CD4-positive, alpha-beta memory T cell (primary cell): ENCODE measurements around the gene KNL1. TPM values are rescaled to one million over a fixed set of nuclear protein-coding genes. Genes with fewer than 3 reads are reported as not detected.
"Not testable (repeated sequence)": the region's sequence is repeated elsewhere in the genome, so short reads cannot be mapped to it uniquely, and the experiment has no call there.

Experiments
- CTCF ChIA-PET: fragments of 350-600 bp; sonication (Branson Sonifier 250); formaldehyde crosslinking; loops from one replicate; lab custom pipeline; 2021; ENCODE audit warnings: inconsistent platforms; ENCODE audit not compliant: partially characterized antibody; lab: Charles Lee
- POLR2A ChIA-PET: fragments of 350-600 bp; sonication (Branson Sonifier 250); formaldehyde crosslinking; loops from one replicate; lab custom pipeline; 2021; ENCODE audit not compliant: partially characterized antibody; lab: Charles Lee
- DNase-seq, 5 donors: peaks; one replicate each; pipeline versions ENCODE4 v3.0.0 to v3.0.0-alpha.2; 2020 to 2022; ENCODE audit warnings: mixed read lengths in 1 of 5
- H3K27ac ChIP-seq: one replicate; pipeline ENCODE4 v1.7.0; 2013; ENCODE audit warnings: low read depth, low read length
- H3K27me3 ChIP-seq: 2 replicates; pipeline ENCODE4 v1.7.0; 2013; ENCODE audit warnings: mild to moderate bottlenecking, low read length, moderate library complexity; ENCODE audit not compliant: insufficient read depth
- H3K36me3 ChIP-seq: 2 replicates; pipeline ENCODE4 v1.7.0; 2013; ENCODE audit warnings: mild to moderate bottlenecking, low read length, moderate library complexity; ENCODE audit not compliant: insufficient read depth
- H3K4me1 ChIP-seq: 2 replicates; pipeline ENCODE4 v1.7.0; 2013; ENCODE audit warnings: mild to moderate bottlenecking, low read length, moderate library complexity; ENCODE audit not compliant: insufficient read depth
- H3K4me3 ChIP-seq, 2 donors: one replicate each; pipeline ENCODE4 v1.7.0; 2013; ENCODE audit warnings: low read length in 2 of 2, mild to moderate bottlenecking in 1 of 2
- H3K9me3 ChIP-seq, 2 donors: one replicate each; pipeline ENCODE4 v1.7.0; 2013; ENCODE audit warnings: low read length in 2 of 2, control low read depth in 1 of 2; ENCODE audit not compliant: control insufficient read depth in 1 of 2
- H3K27ac Mint-ChIP-seq, 7 donors: one replicate each; pipeline ENCODE4 v1.8.0; 2020 to 2021; ENCODE audit warnings: mixed read lengths in 7 of 7, mild to moderate bottlenecking in 6 of 7, inconsistent platforms in 3 of 7, moderate library complexity in 3 of 7
- H3K27me3 Mint-ChIP-seq, 2 donors: one replicate each; pipeline ENCODE4 v1.8.0; 2020 to 2021; ENCODE audit warnings: mixed read lengths in 2 of 2
- H3K36me3 Mint-ChIP-seq, 2 donors: one replicate each; pipeline ENCODE4 v1.8.0; 2020 to 2021; ENCODE audit warnings: mixed read lengths in 2 of 2, inconsistent platforms in 1 of 2, mild to moderate bottlenecking in 1 of 2
- H3K4me1 Mint-ChIP-seq, 4 donors: one replicate each; pipeline ENCODE4 v1.8.0; 2020 to 2021; ENCODE audit warnings: mixed read lengths in 4 of 4, mild to moderate bottlenecking in 1 of 4
- H3K4me3 Mint-ChIP-seq, 8 donors: one replicate each; pipeline ENCODE4 v1.8.0; 2020 to 2021; ENCODE audit warnings: mixed read lengths in 8 of 8, mild to moderate bottlenecking in 7 of 8, moderate library complexity in 6 of 8, inconsistent platforms in 3 of 8
- H3K9me3 Mint-ChIP-seq, 8 donors: one replicate each; pipeline ENCODE4 v1.8.0; 2020 to 2021; ENCODE audit warnings: mixed read lengths in 8 of 8, mild to moderate bottlenecking in 5 of 8, inconsistent platforms in 3 of 8, moderate library complexity in 1 of 8
- intact Hi-C: fragments of 100-400 bp; cut with micrococcal nuclease; formaldehyde crosslinking; loops from one replicate; pipeline ENCODE4 v1.15.1; 2023
- polyA plus RNA-seq, 2 donors: library from polyadenylated mRNA; unstranded; fragments of 300-500 nt; fragmentation: Illumina TruSeq; gene quantifications; one replicate each; pipeline ENCODE4 v1.2.3, GENCODE V29; 2021
- total RNA-seq, 2 experiments: library from RNA; stranded (reverse); gene quantifications; one replicate each; pipeline ENCODE4 v1.2.3, GENCODE V29; 2021

Gene KNL1
- total and polyA plus RNA-seq, 4 experiments from 2014 or later = 0.10 to 1.2 (median 0.99) TPM; not detected in 1

GRCh38 chr15:40647523-40647922, 53.5 kb downstream of the KNL1 start:
- no peaks in the 10 kb centered on the region for H3K9me3 ChIP-seq
- H3K36me3 ChIP-seq = no peaks in the 10 kb centered on the region
- Mint-ChIP-seq H3K36me3 (no peaks in the 10 kb centered on the region), H3K4me3 (no peak overlapping the region), H3K4me1 (peaks cover 0 to 2% (median 0%) of the 10 kb centered on the region in 4 donors), H3K27ac (no peak overlapping the region), H3K9me3 (no peaks in the 10 kb centered on the region), H3K27me3 (no peaks in the 10 kb centered on the region)
- DNase-seq = no peak
- CTCF ChIA-PET = interaction anchor here (1.0 kb wide), 1 partner anchor 210 kb away, joined by 3 read pairs; no protein-coding TSS in a partner anchor
- no peak overlapping the region for H3K27ac ChIP-seq
- intact Hi-C loops = no loop called here
- H3K4me3 ChIP-seq = no peak overlapping the region
- POLR2A ChIA-PET = interaction anchor here (1.6 kb wide), 1 partner anchor 47 kb away, joined by 5 read pairs; the partner anchor contains the start of gene RAD51
- no peaks in the 10 kb centered on the region for H3K27me3 ChIP-seq
- no peaks in the 10 kb centered on the region for H3K4me1 ChIP-seq

GRCh38 chr15:40650479-40650878, 56.4 kb downstream of the KNL1 start:
- intact Hi-C loops = no loop called here
- POLR2A ChIA-PET = no interaction called here
- no peaks in the 10 kb centered on the region for H3K27me3 Mint-ChIP-seq
- H3K4me1 ChIP-seq = no peaks in the 10 kb centered on the region
- H3K27ac Mint-ChIP-seq = no peak overlapping the region
- H3K4me3 ChIP-seq = no peak overlapping the region
- H3K27ac ChIP-seq = no peak overlapping the region
- H3K9me3 Mint-ChIP-seq = no peaks in the 10 kb centered on the region
- H3K27me3 ChIP-seq = no peaks in the 10 kb centered on the region
- H3K36me3 Mint-ChIP-seq = no peaks in the 10 kb centered on the region
- H3K4me3 Mint-ChIP-seq = no peak overlapping the region
- peaks cover 0 to 2% (median 0%) of the 10 kb centered on the region in 4 donors for H3K4me1 Mint-ChIP-seq
- no peak for DNase-seq
- H3K36me3 ChIP-seq = no peaks in the 10 kb centered on the region
- no peaks in the 10 kb centered on the region for H3K9me3 ChIP-seq
- CTCF ChIA-PET = interaction anchor here (1.0 kb wide), 1 partner anchor 132 kb away, joined by 3 read pairs; no protein-coding TSS in a partner anchor

- Histone ChIP-seq H3K27me3 (no peaks in the 10 kb centered on the region), H3K4me3 (no peak overlapping the region), H3K9me3 (no peaks in the 10 kb centered on the region), H3K27ac (no peak overlapping the region), H3K36me3 (no peaks in the 10 kb centered on the region), H3K4me1 (no peaks in the 10 kb centered on the region)
- ChIA-PET CTCF (no interaction called here), POLR2A (no interaction called here)
- no peaks in the 10 kb centered on the region for H3K4me1 Mint-ChIP-seq
- H3K27me3 Mint-ChIP-seq = no peaks in the 10 kb centered on the region
- no peak for DNase-seq
- no peaks in the 10 kb centered on the region for H3K9me3 Mint-ChIP-seq
- no peaks in the 10 kb centered on the region for H3K36me3 Mint-ChIP-seq
- intact Hi-C loops = no loop called here
- H3K27ac Mint-ChIP-seq = no peak overlapping the region
- no peak overlapping the region for H3K4me3 Mint-ChIP-seq
Observed at GRCh38 chr15:40660686-40661085, 66.6 kb downstream of the KNL1 start.

GRCh38 chr15:40664909-40665308, 70.9 kb downstream of the KNL1 start:
- H3K36me3 ChIP-seq = no peaks in the 10 kb centered on the region
- Mint-ChIP-seq H3K9me3 (no peaks in the 10 kb centered on the region), H3K4me1 (no peaks in the 10 kb centered on the region), H3K27me3 (no peaks in the 10 kb centered on the region), H3K27ac (no peak overlapping the region), H3K4me3 (no peak overlapping the region), H3K36me3 (no peaks in the 10 kb centered on the region)
- no peak overlapping the region for H3K27ac ChIP-seq
- no peak overlapping the region for H3K4me3 ChIP-seq
- intact Hi-C loops = no loop called here
- H3K4me1 ChIP-seq = no peaks in the 10 kb centered on the region
- no peak for DNase-seq
- ChIA-PET POLR2A (no interaction called here), CTCF (no interaction called here)
- H3K27me3 ChIP-seq = no peaks in the 10 kb centered on the region
- H3K9me3 ChIP-seq = no peaks in the 10 kb centered on the region

GRCh38 chr15:40676290-40676689, 82.2 kb downstream of the KNL1 start:
- DNase-seq, H3K36me3 ChIP-seq, H3K9me3 Mint-ChIP-seq, H3K27ac ChIP-seq, H3K4me1 ChIP-seq, H3K4me1 Mint-ChIP-seq, H3K27ac Mint-ChIP-seq, H3K36me3 Mint-ChIP-seq, H3K27me3 Mint-ChIP-seq, H3K9me3 ChIP-seq, POLR2A ChIA-PET, H3K4me3 Mint-ChIP-seq, H3K4me3 ChIP-seq, H3K27me3 ChIP-seq: not testable (repeated sequence)
- intact Hi-C loops = loop anchor here (5.0 kb wide), 3 partner anchors 84 to 216 kb away; partner anchors contain the start of genes KNL1 and VPS18
- CTCF ChIA-PET = interaction anchor here (1.0 to 6.1 kb wide), 3 partner anchors 11 to 181 kb away, joined by 3 to 120 read pairs (median 4); no protein-coding TSS in a partner anchor

GRCh38 chr15:40676906-40677305, 82.9 kb downstream of the KNL1 start:
- intact Hi-C loops = loop anchor here (5.0 kb wide), 3 partner anchors 85 to 215 kb away; partner anchors contain the start of genes KNL1 and VPS18
- H3K4me1 Mint-ChIP-seq, H3K9me3 Mint-ChIP-seq, H3K27ac ChIP-seq, H3K4me3 ChIP-seq, H3K27ac Mint-ChIP-seq, H3K27me3 ChIP-seq, H3K4me3 Mint-ChIP-seq, H3K36me3 ChIP-seq, H3K9me3 ChIP-seq, DNase-seq, H3K36me3 Mint-ChIP-seq, POLR2A ChIA-PET, H3K4me1 ChIP-seq, H3K27me3 Mint-ChIP-seq: not testable (repeated sequence)
- CTCF ChIA-PET = interaction anchor here (1.0 to 6.1 kb wide), 5 partner anchors 67 to 180 kb away, joined by 3 to 120 read pairs (median 5); no protein-coding TSS in a partner anchor

GRCh38 chr15:40680151-40680550, 86.1 kb downstream of the KNL1 start:
- H3K36me3 ChIP-seq = no peaks in the 10 kb centered on the region
- intact Hi-C loops = no loop called here
- no peak overlapping the region for H3K4me3 ChIP-seq
- no peaks in the 10 kb centered on the region for H3K27me3 Mint-ChIP-seq
- H3K9me3 Mint-ChIP-seq = no peaks in the 10 kb centered on the region
- no peak overlapping the region for H3K27ac ChIP-seq
- H3K4me3 Mint-ChIP-seq = no peak overlapping the region
- H3K27ac Mint-ChIP-seq = no peak overlapping the region
- no peaks in the 10 kb centered on the region for H3K4me1 ChIP-seq
- ChIA-PET CTCF (interaction anchor here (0.9 to 6.1 kb wide), 10 partner anchors 10 to 178 kb away, joined by 3 to 120 read pairs (median 4); partner anchors contain the start of genes RAD51 and RPUSD2), POLR2A (interaction anchor here (1.1 kb wide), 1 partner anchor 14 kb away, joined by 5 read pairs; the partner anchor contains the start of gene RAD51)
- H3K4me1 Mint-ChIP-seq = peaks cover 0 to 5% (median 3%) of the 10 kb centered on the region in 4 donors
- no peaks in the 10 kb centered on the region for H3K27me3 ChIP-seq
- no peaks in the 10 kb centered on the region for H3K9me3 ChIP-seq
- H3K36me3 Mint-ChIP-seq = no peaks in the 10 kb centered on the region
- no peak for DNase-seq
